ENCODE results near the gene CREBBP.
"Not testable (repeated sequence)": the region's sequence is repeated elsewhere in the genome, so short reads cannot be mapped to it uniquely, and the experiment has no call there.

CREBBP gene

DNA sequence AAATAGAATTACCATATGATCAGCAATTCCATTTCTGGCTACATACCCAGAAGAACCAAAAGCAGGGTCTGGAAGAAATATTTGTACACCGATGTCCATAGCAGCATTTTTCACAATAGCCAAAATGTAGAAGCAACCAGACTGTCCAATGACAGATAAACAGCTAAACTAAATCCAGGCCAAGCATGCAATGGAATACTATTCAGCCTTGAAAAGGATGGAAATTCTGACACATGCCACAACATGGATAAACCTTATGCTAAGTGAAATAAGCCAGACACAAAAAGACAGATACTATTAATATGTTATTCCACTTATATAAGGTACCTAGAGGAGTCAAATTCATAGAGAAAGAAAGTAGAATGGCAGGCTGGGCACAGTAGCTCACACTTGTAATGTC lies 25.9 kb upstream of the CREBBP start:
- WGBS (ENCODE audit: insufficient coverage), result no CpG with 5 or more reads among the region's 1 CpG
- POLR2A ChIA-PET, result no interaction called here

DNA sequence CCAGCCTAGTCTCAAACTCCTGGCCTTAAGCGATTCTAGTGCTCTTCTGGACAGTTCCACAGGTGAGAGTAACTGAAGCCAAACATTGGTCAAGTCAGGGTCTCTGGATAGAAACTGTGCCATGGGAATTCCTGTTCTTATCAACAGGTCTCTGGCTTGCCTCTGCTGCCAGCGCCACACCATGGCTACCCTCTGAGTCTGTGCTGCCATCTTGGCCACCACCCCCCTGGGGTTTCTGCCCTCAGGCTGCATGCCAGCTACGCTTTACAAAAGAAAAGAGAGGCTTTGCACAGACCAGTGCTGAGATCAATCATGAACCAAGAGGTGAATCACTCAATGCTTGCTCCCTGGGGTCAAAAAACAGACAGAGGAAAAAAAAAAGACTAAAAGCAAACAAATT lies 24.4 kb upstream of the CREBBP start:
- POLR2A ChIA-PET, result no interaction called here
- 100% methylated on average over 2 of the region's 3 CpGs for WGBS (ENCODE audit: insufficient coverage)

More for the DNA sequence above, 25.9 kb upstream of the CREBBP start:
- no peaks in the 10 kb centered on the region for H3K4me1 ChIP-seq (ENCODE audit: control extremely low read depth in 1 of 4, control insufficient read depth in 4 of 4, insufficient read depth in 4 of 4, low read length in 3 of 4)
- no peak for DNase-seq
- H3K27me3 ChIP-seq (replicated peaks in 2 of 5; ENCODE audit: control insufficient read depth in 4 of 5, insufficient read depth in 5 of 5, low read length in 4 of 5), result no peaks in the 10 kb centered on the region
- CTCF ChIA-PET, result no interaction called here
- no peak overlapping the region for H3K4me3 ChIP-seq (ENCODE audit: control insufficient read depth in 1 of 7, extremely low read depth in 1 of 7, insufficient read depth in 4 of 7, low read depth in 2 of 7, low read length in 6 of 7)
- H3K27ac ChIP-seq (ENCODE audit: insufficient read depth in 1 of 2, low read depth in 1 of 2, low read length in 2 of 2, poor library complexity in 1 of 2, severe bottlenecking in 2 of 2), result no peak overlapping the region
- H3K36me3 ChIP-seq (ENCODE audit: control insufficient read depth in 4 of 4, insufficient read depth in 4 of 4, low read length in 3 of 4), result no peaks in the 10 kb centered on the region
- no peaks in the 10 kb centered on the region for H3K9me3 ChIP-seq (ENCODE audit: control extremely low read depth in 1 of 5, control insufficient read depth in 4 of 5, insufficient read depth in 2 of 5, low read depth in 1 of 5, low read length in 4 of 5)

DNA sequence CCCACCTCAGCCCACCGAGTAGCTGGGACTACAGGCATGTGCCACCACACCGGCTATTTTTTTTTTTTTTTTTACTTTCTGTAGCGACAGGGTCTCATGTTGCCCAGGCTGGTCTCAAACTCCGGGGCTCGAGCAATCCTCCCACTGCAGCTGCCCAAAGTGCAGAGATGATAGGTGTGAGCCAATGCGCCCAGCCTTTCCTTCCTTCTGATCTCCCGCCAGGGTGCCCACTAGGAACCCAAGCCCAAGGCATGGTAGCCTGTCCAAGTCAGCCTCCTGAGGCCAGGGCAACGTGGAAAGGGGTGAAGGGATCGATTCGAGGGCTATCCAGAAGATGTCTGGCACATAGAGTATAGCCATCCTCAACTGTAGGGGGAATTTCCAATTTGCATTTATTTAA lies 9.6 kb upstream of the CREBBP start:
- Histone ChIP-seq H3K9me3 (ENCODE audit: control extremely low read depth in 1 of 5, control insufficient read depth in 4 of 5, insufficient read depth in 2 of 5, low read depth in 1 of 5, low read length in 4 of 5) (peaks cover 0 to 2% (median 0%) of the 10 kb centered on the region in 5 experiments), H3K27ac (ENCODE audit: insufficient read depth in 1 of 2, low read depth in 1 of 2, low read length in 2 of 2, poor library complexity in 1 of 2, severe bottlenecking in 2 of 2) (no peak overlapping the region), H3K4me3 (ENCODE audit: control insufficient read depth in 1 of 7, extremely low read depth in 1 of 7, insufficient read depth in 4 of 7, low read depth in 2 of 7, low read length in 6 of 7) (no peak overlapping the region), H3K36me3 (ENCODE audit: control insufficient read depth in 4 of 4, insufficient read depth in 4 of 4, low read length in 3 of 4) (no peaks in the 10 kb centered on the region), H3K27me3 (replicated peaks in 2 of 5; ENCODE audit: control insufficient read depth in 4 of 5, insufficient read depth in 5 of 5, low read length in 4 of 5) (peaks cover 0 to 3% (median 0%) of the 10 kb centered on the region in 5 experiments), H3K4me1 (ENCODE audit: control extremely low read depth in 1 of 4, control insufficient read depth in 4 of 4, insufficient read depth in 4 of 4, low read length in 3 of 4) (no peaks in the 10 kb centered on the region)
- POLR2A ChIA-PET, result no interaction called here
- CTCF ChIA-PET, result no interaction called here
- WGBS (ENCODE audit: insufficient coverage), result 96% methylated on average over 5 of the region's 10 CpGs
- DNase-seq, result no peak

More for the DNA sequence above, 24.4 kb upstream of the CREBBP start:
- Histone ChIP-seq H3K4me1 (ENCODE audit: control extremely low read depth in 1 of 4, control insufficient read depth in 4 of 4, insufficient read depth in 4 of 4, low read length in 3 of 4) (no peaks in the 10 kb centered on the region), H3K27ac (ENCODE audit: insufficient read depth in 1 of 2, low read depth in 1 of 2, low read length in 2 of 2, poor library complexity in 1 of 2, severe bottlenecking in 2 of 2) (no peak overlapping the region), H3K36me3 (ENCODE audit: control insufficient read depth in 4 of 4, insufficient read depth in 4 of 4, low read length in 3 of 4) (no peaks in the 10 kb centered on the region), H3K27me3 (replicated peaks in 2 of 5; ENCODE audit: control insufficient read depth in 4 of 5, insufficient read depth in 5 of 5, low read length in 4 of 5) (no peaks in the 10 kb centered on the region), H3K9me3 (ENCODE audit: control extremely low read depth in 1 of 5, control insufficient read depth in 4 of 5, insufficient read depth in 2 of 5, low read depth in 1 of 5, low read length in 4 of 5) (no peaks in the 10 kb centered on the region), H3K4me3 (ENCODE audit: control insufficient read depth in 1 of 7, extremely low read depth in 1 of 7, insufficient read depth in 4 of 7, low read depth in 2 of 7, low read length in 6 of 7) (no peak overlapping the region)
- CTCF ChIA-PET, result interaction anchor here (1.0 kb wide), 1 partner anchor 35 kb away, joined by 5 read pairs; no protein-coding TSS in a partner anchor
- DNase-seq, result no peak

DNA sequence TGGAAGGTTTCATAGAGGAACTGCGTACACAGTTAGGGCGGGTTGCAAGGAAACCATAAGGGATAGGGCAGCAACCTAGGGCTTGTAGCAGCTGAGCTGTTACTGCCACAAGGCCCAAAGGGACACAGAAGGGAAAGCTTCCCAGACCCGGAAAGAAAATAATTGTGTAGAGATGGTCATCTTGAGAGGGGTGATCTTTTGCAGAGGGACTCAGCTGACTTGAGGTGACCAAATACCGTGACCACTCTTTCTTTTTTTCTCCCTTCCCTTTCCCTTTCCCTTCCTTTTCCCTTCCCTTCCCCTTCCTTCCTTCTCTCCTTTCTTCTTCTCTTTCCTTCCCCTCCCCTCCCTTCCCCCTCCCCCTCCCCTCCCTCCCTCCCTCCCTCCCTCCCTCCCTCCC lies 8.5 kb upstream of the CREBBP start:
- ChIA-PET CTCF (no interaction called here), POLR2A (no interaction called here)
- 93% methylated on average over 3 of the region's 4 CpGs for WGBS (ENCODE audit: insufficient coverage)
- peaks cover 0 to 3% (median 0%) of the 10 kb centered on the region in 5 experiments for H3K27me3 ChIP-seq (replicated peaks in 2 of 5; ENCODE audit: control insufficient read depth in 4 of 5, insufficient read depth in 5 of 5, low read length in 4 of 5)
- H3K9me3 ChIP-seq (ENCODE audit: control extremely low read depth in 1 of 5, control insufficient read depth in 4 of 5, insufficient read depth in 2 of 5, low read depth in 1 of 5, low read length in 4 of 5), result no peaks in the 10 kb centered on the region
- H3K4me1 ChIP-seq (ENCODE audit: control extremely low read depth in 1 of 4, control insufficient read depth in 4 of 4, insufficient read depth in 4 of 4, low read length in 3 of 4), result no peaks in the 10 kb centered on the region
- DNase-seq, result no peak
- H3K36me3 ChIP-seq (ENCODE audit: control insufficient read depth in 4 of 4, insufficient read depth in 4 of 4, low read length in 3 of 4), result no peaks in the 10 kb centered on the region
- no peak overlapping the region for H3K4me3 ChIP-seq (ENCODE audit: control insufficient read depth in 1 of 7, extremely low read depth in 1 of 7, insufficient read depth in 4 of 7, low read depth in 2 of 7, low read length in 6 of 7)
- no peak overlapping the region for H3K27ac ChIP-seq (ENCODE audit: insufficient read depth in 1 of 2, low read depth in 1 of 2, low read length in 2 of 2, poor library complexity in 1 of 2, severe bottlenecking in 2 of 2)

DNA sequence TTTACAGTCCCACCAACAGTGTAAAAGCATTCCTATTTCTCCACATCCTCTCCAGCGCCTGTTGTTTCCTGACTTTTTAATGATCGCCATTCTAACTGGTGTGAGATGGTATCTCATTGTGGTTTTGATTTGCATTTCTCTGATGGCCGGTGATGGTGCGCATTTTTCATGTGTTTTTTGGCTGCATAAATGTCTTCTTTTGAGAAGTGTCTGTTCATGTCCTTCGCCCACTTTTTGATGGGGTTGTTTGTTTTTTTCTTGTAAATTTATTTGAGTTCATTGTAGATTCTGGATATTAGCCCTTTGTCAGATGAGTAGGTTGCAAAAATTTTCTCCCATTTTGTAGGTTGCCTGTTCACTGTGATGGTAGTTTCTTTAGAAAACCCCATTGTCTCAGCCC lies 5.5 kb upstream of the CREBBP start:
- CTCF ChIA-PET; H3K4me1 ChIP-seq (ENCODE audit: control extremely low read depth in 1 of 4, control insufficient read depth in 4 of 4, insufficient read depth in 4 of 4, low read length in 3 of 4); H3K36me3 ChIP-seq (ENCODE audit: control insufficient read depth in 4 of 4, insufficient read depth in 4 of 4, low read length in 3 of 4); POLR2A ChIA-PET; H3K27me3 ChIP-seq (replicated peaks in 2 of 5; ENCODE audit: control insufficient read depth in 4 of 5, insufficient read depth in 5 of 5, low read length in 4 of 5); H3K27ac ChIP-seq (ENCODE audit: insufficient read depth in 1 of 2, low read depth in 1 of 2, low read length in 2 of 2, poor library complexity in 1 of 2, severe bottlenecking in 2 of 2); H3K4me3 ChIP-seq (ENCODE audit: control insufficient read depth in 1 of 7, extremely low read depth in 1 of 7, insufficient read depth in 4 of 7, low read depth in 2 of 7, low read length in 6 of 7); DNase-seq; H3K9me3 ChIP-seq (ENCODE audit: control extremely low read depth in 1 of 5, control insufficient read depth in 4 of 5, insufficient read depth in 2 of 5, low read depth in 1 of 5, low read length in 4 of 5): not testable (repeated sequence)
- no CpG with 5 or more reads among the region's 5 CpGs for WGBS (ENCODE audit: insufficient coverage)

DNA sequence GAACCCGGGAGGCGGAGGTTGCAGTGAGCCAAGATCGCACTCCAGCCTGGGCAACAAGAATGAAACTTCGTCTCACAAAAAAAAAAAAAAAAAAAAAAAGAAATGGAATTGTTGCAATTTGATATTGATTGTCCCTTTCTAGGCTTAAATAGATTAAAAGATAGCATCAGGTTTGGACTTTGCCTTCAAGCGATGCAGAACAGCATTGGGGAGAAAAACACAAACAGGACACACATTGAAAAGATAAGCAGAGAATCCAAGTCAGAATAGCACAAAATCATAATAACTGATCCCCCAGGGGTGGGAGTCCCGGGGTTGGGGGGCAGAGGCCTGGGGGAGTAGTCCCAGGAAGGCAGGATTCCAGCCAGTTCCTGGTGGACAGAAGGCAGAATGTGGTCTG lies 3.9 kb upstream of the CREBBP start:
- ChIA-PET POLR2A (no interaction called here), CTCF (interaction anchor here (0.8 kb wide), 1 partner anchor 11 kb away, joined by 3 read pairs; no protein-coding TSS in a partner anchor)
- no peak overlapping the region for H3K4me3 ChIP-seq (ENCODE audit: control insufficient read depth in 1 of 7, extremely low read depth in 1 of 7, insufficient read depth in 4 of 7, low read depth in 2 of 7, low read length in 6 of 7)
- peaks cover 0 to 9% (median 4%) of the 10 kb centered on the region in 5 experiments for H3K27me3 ChIP-seq (replicated peaks in 2 of 5; ENCODE audit: control insufficient read depth in 4 of 5, insufficient read depth in 5 of 5, low read length in 4 of 5)
- DNase-seq, result no peak
- no peaks in the 10 kb centered on the region for H3K9me3 ChIP-seq (ENCODE audit: control extremely low read depth in 1 of 5, control insufficient read depth in 4 of 5, insufficient read depth in 2 of 5, low read depth in 1 of 5, low read length in 4 of 5)
- H3K36me3 ChIP-seq (ENCODE audit: control insufficient read depth in 4 of 4, insufficient read depth in 4 of 4, low read length in 3 of 4), result no peaks in the 10 kb centered on the region
- WGBS (ENCODE audit: insufficient coverage), result 90% methylated on average over 2 of the region's 6 CpGs
- no peak overlapping the region for H3K27ac ChIP-seq (ENCODE audit: insufficient read depth in 1 of 2, low read depth in 1 of 2, low read length in 2 of 2, poor library complexity in 1 of 2, severe bottlenecking in 2 of 2)
- H3K4me1 ChIP-seq (ENCODE audit: control extremely low read depth in 1 of 4, control insufficient read depth in 4 of 4, insufficient read depth in 4 of 4, low read length in 3 of 4), result peaks cover 0 to 10% (median 8%) of the 10 kb centered on the region in 4 experiments

DNA sequence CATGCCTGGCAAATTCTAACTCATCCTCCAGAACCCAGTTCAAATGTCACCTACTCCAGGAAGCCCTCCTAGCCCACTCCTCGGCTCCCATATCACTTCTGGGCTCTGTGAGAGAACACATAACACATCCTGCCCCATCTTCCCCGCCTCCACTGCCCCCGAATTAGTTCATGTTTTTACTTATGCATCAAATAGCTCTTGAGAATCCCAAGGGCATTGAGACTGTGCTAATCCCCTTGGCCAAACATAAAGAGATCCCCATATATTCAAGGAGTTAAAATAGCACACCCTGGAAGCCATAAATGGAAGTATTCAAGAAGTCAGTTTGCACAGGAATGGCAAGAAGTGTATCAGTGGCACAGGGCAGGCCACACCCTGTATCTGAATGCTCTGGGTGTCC lies 2.0 kb upstream of the CREBBP start:
- no peak overlapping the region for H3K27ac ChIP-seq (ENCODE audit: insufficient read depth in 1 of 2, low read depth in 1 of 2, low read length in 2 of 2, poor library complexity in 1 of 2, severe bottlenecking in 2 of 2)
- H3K4me1 ChIP-seq (ENCODE audit: control extremely low read depth in 1 of 4, control insufficient read depth in 4 of 4, insufficient read depth in 4 of 4, low read length in 3 of 4), result peaks cover 9 to 28% (median 19%) of the 10 kb centered on the region in 4 experiments
- no peak for DNase-seq
- H3K27me3 ChIP-seq (replicated peaks in 2 of 5; ENCODE audit: control insufficient read depth in 4 of 5, insufficient read depth in 5 of 5, low read length in 4 of 5), result peaks cover 0 to 7% (median 4%) of the 10 kb centered on the region in 5 experiments
- WGBS (ENCODE audit: insufficient coverage), result 93% methylated on average over 2 of the region's 3 CpGs
- ChIA-PET CTCF (no interaction called here), POLR2A (no interaction called here)
- H3K36me3 ChIP-seq (ENCODE audit: control insufficient read depth in 4 of 4, insufficient read depth in 4 of 4, low read length in 3 of 4), result peaks cover 0 to 6% (median 2%) of the 10 kb centered on the region in 4 experiments
- H3K9me3 ChIP-seq (ENCODE audit: control extremely low read depth in 1 of 5, control insufficient read depth in 4 of 5, insufficient read depth in 2 of 5, low read depth in 1 of 5, low read length in 4 of 5), result no peaks in the 10 kb centered on the region
- no peak overlapping the region for H3K4me3 ChIP-seq (ENCODE audit: control insufficient read depth in 1 of 7, extremely low read depth in 1 of 7, insufficient read depth in 4 of 7, low read depth in 2 of 7, low read length in 6 of 7)
